LNCaP clone FGC (cell line): ENCODE measurements around the gene CA4.

ENCODE experiments used
- DNase-seq: peaks from one replicate; pipeline ENCODE4 v3.0.0-alpha.2; 2011; ENCODE audit warnings: low read depth
- H3K4me3 ChIP-seq: 2 replicates; pipeline ENCODE4 v1.5.1; 2011; ENCODE audit warnings: mild to moderate bottlenecking, low read depth, low read length, control low read depth
- TF ChIP-seq, protein P1 (sequence below): IDR thresholded peaks from 2 replicates; pipeline ENCODE4 v1.5.1; 2012; ENCODE audit warnings: mild to moderate bottlenecking; ENCODE audit not compliant: control insufficient read depth, insufficient read depth; ENCODE audit errors: extremely low read depth

CA4 gene

DNA sequence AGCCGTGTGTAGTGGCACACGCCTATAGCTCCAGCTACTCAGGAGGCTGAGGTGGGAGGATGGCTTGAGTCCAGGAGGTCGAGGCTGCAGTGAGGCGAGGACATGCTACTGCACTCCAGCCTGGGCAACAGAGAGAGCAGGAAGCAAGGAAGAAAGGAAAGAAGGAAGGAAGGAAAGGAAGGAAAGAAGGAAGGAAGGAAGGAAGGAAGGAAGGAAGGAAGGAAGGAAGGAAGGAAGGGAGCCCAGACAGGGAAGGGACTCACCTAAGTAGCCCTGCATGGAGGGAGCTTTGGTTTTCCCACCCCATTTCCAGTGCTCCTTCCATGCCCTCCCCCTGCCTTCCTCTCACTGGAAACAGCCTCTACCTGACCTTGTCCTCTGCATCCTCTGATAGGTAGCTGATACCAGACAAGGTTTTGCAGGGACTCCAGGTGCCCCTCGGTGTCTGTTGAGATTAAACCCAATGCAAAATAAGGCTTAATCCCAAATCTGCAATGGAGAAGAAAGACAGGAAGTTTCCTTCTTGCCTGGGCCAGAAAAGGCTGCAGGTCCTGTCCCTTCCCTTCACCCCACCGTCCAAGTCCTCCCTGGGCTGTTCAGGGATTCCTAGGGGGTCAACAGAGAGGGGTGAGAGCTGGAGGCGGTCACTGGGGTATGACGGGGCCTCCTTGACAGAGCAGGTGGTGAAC is 21.5 kb upstream of the CA4 start:
- DNase-seq = no peak
- TF ChIP-seq, protein P1, sequence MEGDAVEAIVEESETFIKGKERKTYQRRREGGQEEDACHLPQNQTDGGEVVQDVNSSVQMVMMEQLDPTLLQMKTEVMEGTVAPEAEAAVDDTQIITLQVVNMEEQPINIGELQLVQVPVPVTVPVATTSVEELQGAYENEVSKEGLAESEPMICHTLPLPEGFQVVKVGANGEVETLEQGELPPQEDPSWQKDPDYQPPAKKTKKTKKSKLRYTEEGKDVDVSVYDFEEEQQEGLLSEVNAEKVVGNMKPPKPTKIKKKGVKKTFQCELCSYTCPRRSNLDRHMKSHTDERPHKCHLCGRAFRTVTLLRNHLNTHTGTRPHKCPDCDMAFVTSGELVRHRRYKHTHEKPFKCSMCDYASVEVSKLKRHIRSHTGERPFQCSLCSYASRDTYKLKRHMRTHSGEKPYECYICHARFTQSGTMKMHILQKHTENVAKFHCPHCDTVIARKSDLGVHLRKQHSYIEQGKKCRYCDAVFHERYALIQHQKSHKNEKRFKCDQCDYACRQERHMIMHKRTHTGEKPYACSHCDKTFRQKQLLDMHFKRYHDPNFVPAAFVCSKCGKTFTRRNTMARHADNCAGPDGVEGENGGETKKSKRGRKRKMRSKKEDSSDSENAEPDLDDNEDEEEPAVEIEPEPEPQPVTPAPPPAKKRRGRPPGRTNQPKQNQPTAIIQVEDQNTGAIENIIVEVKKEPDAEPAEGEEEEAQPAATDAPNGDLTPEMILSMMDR = no peak
- H3K4me3 ChIP-seq = no peak overlapping the region

DNA sequence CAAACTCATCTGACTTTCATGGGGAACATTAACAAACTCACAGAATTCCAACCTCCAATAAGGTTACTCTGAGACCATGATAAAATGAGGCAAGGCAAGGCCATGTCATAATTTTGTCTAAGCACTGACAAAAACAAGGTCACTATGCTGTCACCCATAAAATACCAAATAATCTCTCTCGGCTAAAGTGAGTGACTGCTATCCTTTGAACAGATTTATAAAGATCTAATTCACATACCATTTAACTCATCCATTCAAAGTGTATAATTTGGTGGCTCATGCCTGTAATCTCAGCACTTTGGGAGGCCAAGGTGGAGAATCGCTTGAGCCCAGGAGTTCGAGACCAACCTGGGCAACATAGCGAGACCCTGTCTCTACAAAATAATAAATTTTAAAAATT is 20.6 kb upstream of the CA4 start:
- H3K4me3 ChIP-seq = no peak overlapping the region
- TF ChIP-seq, protein P1 = no peak

DNA sequence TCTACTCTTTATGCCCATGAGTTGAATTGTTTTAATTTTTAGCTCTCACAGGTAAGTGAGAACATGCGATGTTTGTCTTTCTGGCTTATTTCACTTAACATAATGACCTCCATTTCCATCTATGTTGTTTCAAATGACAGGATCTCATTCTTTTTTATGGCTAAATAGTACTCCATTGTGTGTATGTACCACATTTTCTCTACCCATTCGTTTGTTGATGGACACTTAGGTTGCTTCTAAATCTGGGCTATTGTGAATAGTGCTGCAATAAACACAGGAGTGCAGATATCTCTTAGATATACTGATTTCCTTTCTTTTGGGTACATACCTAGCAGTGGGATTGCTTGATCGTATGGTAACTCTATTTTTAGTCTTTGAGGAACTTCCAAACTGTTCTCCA is 19.3 kb upstream of the CA4 start:
- no peak overlapping the region for H3K4me3 ChIP-seq
- no peak for DNase-seq

More for the DNA sequence above, 20.6 kb upstream of the CA4 start:
- DNase-seq = no peak

DNA sequence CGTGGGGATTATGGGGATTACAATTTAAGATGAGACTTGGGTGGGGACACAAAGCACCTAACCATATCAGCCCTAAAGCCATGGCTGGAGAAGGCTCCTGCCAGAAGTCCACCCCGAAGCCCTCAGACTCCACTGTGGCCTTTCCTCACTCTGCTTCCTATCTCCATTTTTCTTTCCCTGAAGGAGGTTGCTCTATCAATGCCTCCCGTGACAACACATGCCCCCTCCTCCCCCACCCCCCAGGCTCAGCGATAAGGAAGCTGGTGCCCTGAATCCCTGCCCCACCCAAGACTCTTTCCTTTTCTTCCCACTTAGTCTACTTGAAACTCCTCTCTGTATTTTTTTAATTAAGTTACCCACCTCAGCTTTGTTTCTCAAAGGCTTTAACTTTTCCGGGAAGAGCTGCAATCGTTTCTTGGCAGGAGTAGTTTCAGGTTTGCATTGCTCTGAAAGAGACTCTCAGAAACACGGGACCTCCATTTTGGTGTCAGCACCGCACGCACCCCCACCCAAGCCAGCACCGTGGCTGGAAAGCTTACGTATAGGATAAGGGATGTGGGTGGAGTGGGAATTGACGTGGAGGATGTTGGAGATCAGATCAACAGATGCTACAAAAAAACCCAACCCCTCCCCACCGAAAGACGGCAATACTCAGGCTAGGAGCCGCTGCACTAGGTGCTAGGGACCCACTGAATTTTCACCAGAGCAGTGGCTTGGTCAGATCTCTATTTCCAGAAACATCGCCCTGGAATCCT is 15.2 kb upstream of the CA4 start:
- no peak for DNase-seq
- peak overlapping the region; percentile 69 for H3K4me3 ChIP-seq
- TF ChIP-seq, protein P1 = no peak

More for the DNA sequence above, 19.3 kb upstream of the CA4 start:
- TF ChIP-seq, protein P1 = no peak

DNA sequence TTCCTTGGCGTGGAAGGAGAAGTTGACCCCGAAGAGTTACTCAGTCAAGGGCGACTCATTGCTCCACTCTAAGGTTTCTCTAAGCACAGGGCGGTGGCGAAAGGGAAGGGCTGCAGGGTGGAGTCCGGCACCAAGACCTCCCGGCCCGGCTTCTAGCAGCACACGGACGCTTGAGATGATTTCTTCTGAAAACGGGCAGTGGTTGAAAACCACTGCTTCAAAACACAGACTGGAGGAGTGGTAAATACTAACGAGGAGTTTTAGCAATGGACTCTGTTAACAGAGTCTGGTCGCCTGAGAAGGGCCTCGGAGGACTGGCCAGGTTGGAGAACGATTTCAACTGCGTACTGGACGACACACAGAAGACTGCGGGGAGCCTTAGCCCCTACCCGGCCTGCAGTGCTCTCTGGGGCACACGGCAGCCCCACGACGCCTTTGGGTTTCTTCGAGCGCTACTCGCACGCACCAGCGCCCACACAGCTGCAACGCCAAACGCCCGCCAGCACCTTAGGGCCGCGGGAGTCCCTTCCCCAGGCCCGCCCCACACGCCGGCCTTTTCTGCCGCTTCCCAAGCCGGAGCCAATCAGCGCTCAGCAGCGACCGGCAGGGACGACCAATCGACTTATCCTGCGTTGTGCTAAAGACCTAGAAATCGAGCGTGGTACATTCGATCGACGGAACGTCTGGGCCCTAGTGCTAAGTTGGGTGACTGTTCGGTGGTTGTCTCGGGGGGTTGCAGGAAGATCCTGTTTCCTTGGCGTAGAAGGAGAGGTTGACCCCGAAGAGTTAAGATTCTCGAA is 14.4 kb upstream of the CA4 start:
- H3K4me3 ChIP-seq = peak overlapping the region; percentile 69
- TF ChIP-seq, protein P1 = no peak

DNA sequence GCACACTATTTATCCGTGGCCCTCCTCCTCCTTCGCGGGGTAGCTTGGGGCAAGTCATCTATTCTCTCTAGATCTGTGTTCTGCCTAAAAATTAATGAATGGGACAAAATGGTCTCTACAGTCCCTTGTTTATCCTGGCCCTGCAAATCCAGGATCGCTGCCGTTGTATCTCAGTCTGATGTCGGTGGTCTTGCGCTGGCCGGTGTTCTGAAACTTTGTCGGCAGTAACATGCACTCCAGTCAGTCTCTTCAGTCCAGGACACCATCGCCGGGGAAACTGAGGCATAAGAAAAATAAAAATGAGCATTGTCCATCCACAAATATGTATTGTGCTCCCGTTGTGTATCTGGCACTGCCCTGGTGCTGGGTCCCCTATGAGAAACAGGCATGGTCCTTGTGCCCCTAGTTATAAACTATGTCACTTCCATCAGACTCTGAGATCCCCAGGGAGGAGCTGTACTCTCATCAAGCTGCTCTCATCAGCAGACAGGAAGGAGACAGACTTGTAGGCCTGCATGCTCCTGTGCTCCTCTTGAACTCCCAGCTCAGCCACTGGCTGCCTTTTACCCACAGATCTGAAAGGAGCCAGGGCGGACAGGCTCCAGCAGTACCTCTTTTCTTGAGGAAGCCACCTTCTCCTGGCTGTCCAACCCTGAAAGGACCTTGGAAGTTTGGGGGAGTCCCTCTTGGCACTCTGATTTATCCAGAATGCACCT is 13.7 kb upstream of the CA4 start:
- H3K4me3 ChIP-seq = peak overlapping the region; percentile 69
- TF ChIP-seq, protein P1 = no peak
- no peak for DNase-seq

More for the DNA sequence above, 14.4 kb upstream of the CA4 start:
- peak; percentile 68 for DNase-seq
